ENCODE results near the gene PLCH1.

Gene PLCH1

DNA sequence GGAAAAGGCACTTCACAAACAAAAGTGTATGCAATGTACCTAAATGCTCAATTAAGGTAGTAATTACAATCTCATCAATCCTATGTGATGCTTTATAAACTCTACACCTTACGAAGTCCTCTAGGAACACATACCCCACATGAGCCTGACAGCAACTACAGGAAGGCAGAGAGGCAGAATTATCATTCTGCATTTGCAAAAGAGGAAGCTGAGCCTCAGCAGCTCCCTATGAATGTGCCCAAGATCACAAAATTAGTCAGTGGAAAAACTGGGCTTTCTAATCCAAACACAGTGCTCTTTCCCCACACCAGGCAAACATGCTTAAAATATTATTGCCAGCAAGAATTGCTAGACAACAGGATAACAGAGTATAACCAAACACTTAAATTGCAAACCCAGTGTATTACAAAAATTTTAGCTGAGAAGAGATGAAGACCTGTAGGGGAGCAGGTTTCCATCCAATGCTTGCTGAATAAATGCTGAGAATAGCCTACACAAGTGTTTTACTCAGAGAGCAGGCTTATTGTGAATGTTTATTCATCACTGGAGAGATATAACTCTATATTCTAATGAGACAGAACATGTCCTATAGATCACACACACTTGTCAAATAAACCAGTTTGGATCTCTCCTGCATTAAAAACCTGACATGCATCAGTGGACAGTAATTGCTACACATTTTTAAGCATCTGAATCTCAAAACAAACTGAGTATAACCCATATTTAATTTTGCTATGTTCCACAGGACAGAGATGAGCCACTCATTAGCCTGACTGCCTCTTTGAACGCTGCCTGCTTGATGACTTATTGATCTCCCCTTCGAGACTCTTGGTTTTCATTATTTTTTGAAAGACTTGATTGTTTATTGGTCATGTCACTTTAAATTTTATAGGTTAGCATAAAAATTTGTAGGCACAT is 62.2 kb downstream of the PLCH1 start:
- DNase-seq (ENCODE audit: low spot score), result no peak

DNA sequence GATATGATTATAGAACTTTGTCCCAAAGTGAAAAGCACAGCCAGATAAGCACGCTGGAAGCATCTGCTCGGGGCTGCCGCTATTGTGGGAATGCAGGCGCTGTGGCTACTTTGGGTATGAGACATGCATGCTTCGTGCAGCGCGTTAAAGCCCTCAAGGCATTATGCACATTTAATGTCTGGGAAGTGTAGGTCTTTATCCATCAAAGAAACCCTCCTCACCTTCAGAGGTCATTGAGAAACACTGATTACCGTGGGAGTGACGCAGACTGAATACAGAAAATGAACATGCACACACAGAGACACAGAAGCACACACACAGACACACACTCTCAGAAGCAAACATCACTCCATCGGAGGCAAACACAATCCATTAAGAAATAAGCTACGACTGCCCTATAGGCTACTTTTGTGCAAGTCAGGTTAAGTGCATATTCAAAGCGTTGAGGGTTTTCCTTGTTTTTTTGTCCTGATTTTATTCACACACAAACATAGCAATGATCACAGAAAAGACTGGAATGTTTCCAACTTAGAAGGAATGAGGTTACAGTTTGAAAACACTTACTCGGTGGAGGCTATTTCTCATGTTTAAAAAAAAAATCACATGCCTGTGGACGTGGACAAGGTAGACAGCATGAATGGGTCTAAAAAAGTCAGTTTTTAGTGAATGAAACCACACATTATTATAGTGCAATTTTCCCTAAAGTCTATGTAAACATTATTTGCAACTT is 68.5 kb downstream of the PLCH1 start:
- peak; percentile 12 for DNase-seq (ENCODE audit: low spot score)

- DNase-seq (ENCODE audit: low spot score), result no peak
Measured at GRCh38 chr3:155675094-155675493, 69.8 kb downstream of the PLCH1 start.

DNA sequence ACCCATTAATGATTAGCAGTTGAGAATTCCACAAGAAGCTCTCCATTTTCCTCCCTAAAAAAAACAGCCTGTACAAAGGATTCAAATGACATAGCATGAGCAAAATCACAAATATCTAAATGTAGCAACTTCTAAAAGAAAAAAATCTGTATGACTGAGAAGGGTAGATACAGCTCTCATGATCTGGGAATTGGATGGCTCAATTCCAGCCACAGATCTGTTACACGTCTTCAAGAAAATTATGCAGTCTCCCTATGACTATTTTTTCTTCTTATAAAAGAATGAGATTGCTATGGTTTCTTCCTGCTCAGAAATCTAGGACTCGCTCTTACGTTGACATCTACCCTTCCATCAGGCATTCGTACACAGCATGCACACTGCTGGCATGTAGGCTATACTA is 71.5 kb downstream of the PLCH1 start:
- no peak for DNase-seq (ENCODE audit: low spot score)

DNA sequence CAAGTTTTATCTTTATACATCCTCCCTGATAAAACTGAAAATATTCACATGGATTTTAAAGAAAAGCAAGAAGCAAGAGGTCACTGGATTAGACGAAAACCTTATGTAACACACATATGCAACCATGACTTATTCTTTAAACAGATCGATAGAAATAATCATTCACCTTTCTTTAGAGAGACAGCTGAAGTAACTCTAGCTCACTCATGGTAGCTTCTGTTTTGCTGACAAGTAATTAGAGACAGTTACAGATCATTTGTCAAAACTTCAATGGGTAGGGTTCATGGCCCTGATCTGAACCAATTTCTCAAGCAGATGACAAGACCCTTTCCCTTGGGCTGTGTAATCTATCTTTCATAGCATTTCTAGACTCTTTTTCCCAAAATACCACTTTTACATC is 74.5 kb downstream of the PLCH1 start:
- no peak for DNase-seq (ENCODE audit: low spot score)

DNA sequence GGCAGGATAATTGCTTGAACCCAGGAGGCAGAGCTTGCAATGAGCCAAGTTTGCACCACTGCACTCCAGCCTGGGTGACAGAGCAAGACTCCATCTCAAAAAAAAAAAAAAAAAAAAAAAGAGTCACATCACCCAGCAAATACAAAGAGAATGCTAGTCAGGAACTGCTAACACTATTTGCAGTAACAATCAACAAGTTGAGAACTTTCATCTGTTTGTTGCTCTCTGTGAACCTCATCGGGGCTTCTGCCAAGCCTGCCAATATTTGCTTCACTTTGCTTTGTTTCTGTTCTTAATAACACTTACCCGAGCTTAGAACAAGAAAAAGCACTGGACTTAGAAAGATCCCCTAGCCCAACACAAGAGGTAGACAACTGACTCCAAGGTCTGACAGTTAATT is 76.9 kb downstream of the PLCH1 start:
- no peak for DNase-seq (ENCODE audit: low spot score)

DNA sequence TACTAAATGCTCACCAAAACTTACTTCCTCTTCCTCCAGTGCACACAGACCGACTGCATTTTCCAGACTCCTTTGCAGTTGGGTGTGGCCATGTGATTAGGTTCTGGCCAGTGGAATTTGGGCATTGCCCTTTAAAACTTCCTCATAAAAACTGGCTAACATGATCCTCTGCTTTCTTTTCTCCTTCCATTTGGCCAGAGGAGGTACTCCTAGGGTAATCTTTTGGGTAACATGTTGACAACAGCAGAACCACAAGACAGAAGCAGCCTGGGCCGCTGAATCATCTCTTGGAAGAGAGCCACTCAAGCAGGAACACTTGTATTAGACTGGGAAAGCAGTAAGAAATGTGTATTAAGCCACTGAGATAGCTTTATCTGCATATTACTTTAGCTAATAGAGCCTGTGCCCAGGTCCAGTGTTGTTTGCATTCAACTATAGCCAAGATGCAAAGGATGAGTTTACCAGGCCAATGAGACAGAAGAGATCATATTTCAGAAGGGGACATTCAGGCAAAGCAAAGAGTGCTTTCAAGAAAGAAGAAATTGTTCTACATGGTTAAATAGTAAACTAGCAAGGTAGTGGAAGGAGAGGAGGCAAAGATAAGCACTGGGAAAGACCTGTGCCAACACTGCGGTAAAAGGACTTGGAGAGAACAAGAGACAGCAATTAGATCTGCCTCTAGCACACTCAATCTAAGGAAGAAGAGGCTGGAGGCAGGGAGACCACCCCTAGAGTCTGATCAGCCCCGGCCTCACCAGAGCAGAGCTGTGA is 79.8 kb downstream of the PLCH1 start:
- peak; percentile 4 for DNase-seq (ENCODE audit: low spot score)

DNA sequence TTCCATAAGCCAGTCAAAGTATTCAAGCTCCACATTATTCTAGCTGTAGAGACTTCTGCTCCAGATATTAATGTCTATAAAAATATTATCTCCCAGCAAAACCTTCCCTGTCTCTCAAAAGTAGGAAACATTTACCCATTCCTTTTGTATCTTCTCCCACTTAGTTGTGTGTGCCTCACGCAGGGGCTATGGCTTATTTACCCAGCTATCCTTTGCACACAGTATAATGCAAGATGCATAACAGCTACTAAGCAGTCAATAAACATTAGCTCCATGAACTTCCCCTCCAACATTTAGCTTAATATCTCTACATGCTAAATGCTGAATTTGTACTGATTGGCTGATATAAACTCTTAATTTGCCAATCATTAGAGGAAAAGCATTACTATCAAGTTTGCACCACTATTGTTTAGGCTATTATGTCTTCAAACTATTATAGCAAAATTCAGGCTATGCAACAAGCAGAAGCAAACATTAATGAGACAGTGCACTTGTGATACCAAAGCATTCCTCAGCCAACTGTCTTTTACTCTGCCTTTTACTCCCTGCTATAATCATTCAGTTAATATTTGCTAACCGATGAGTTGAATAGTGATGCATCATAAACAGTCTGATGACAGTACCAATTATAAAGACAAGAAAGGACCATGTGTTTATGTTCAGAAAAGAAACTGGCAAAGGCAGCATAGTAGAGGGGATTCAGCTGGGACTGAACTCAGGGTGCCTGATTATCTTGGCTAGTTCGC is 81.2 kb downstream of the PLCH1 start:
- DNase-seq (ENCODE audit: low spot score), result no peak

DNA sequence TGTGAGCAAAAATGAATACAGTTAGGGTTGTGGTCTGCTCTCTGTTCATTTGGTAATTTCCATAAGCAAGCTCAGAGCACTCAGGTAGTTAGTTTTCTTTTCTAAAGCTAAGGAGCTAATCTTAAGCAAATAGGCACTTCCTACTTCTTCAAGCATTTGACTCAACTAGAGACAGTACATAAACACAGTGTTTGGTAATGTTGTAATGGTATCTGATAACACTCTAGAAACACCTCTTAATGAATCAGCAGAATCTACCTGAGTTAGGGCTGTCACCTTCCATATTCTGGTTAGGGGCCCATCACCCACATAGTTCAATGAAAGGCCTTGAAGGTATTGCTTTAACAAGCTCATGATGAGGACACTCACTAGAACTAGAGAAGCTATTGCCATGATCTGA is 83.1 kb downstream of the PLCH1 start:
- no peak for DNase-seq (ENCODE audit: low spot score)

- no peak for DNase-seq (ENCODE audit: low spot score)
Measured at GRCh38 chr3:155661042-155661441, 83.8 kb downstream of the PLCH1 start.

- no peak for DNase-seq (ENCODE audit: low spot score)
Measured at GRCh38 chr3:155658671-155659261, 86.1 kb downstream of the PLCH1 start.

- DNase-seq (ENCODE audit: low spot score), result no peak
Measured at GRCh38 chr3:155658006-155658405, 86.9 kb downstream of the PLCH1 start.

- DNase-seq (ENCODE audit: low spot score), result no peak
Measured at GRCh38 chr3:155657161-155657560, 87.7 kb downstream of the PLCH1 start.

- DNase-seq (ENCODE audit: low spot score), result no peak
Measured at GRCh38 chr3:155656466-155656865, 88.4 kb downstream of the PLCH1 start.

DNA sequence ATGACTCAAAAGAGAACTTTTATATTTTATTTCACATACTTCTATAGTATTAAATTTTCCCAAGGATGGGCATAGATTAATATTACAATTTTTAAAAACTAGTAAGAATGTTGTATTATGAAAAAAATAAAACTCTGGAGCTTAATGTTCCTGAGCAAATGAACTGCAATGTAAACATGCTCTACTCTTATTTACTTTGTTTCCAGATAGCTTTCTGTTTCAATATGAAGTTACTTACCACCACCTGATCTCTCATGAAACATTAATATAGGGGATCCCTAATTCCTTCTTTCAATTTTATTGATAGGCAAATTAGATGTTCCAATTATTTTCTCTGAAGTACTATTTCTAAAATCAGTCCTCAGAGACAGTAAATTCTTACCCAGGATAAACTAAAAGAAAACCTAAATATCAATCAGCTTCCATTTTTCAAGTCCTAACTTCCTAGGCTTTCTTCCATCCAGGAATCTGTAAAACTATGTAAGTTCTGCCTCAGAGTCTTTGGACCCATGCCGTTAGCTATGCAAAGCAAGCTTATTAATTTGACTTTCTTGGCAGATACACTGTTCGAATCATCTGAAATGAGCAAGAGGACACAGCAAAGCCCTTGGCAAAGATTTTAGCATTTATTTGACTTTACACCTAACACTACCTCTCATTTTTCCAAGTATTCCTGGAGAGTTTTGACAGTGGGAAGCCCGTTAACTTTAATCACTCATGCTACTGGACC is 93.2 kb downstream of the PLCH1 start:
- no peak for DNase-seq (ENCODE audit: low spot score)

- DNase-seq (ENCODE audit: low spot score), result no peak
Measured at GRCh38 chr3:155648013-155648591, 96.8 kb downstream of the PLCH1 start.

- DNase-seq (ENCODE audit: low spot score), result no peak
Measured at GRCh38 chr3:155647206-155647605, 97.7 kb downstream of the PLCH1 start.

DNA sequence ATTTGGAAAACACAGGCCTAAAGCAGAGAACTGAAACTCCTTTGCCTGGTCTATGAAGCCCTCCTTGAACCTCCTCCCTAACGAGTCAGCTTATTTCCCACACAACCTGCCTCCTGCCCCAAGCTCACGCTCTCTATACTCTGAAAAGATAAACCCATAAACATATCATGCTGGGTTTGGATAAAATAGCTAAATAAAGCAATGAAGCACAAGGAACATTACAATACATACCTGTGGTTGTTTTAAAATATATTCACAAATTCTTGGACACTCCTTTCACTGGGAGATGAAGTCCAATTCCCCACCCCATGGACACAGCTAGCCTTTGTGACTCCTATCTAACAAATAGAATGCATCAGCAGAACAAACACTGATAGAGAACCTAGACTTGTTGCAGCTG is 98.2 kb downstream of the PLCH1 start:
- DNase-seq (ENCODE audit: low spot score), result no peak

GRCh38 chr3:155646128-155646527 is 98.7 kb downstream of the PLCH1 start:
- no peak for DNase-seq (ENCODE audit: low spot score)

GRCh38 chr3:155643581-155644165 is 101.2 kb downstream of the PLCH1 start:
- DNase-seq (ENCODE audit: low spot score), result no peak
